Measurements from ENCODE around the gene SLC16A6. TPM values are rescaled to one million over a fixed set of nuclear protein-coding genes. Genes with fewer than 3 reads are reported as not detected.
"Not testable (repeated sequence)": the region's sequence is repeated elsewhere in the genome, so short reads cannot be mapped to it uniquely, and the experiment has no call there.

The SLC16A6 gene
- total RNA-seq, 4 donors from 2014 or later: 0.13 to 1.8 (median 0.46) TPM

DNA sequence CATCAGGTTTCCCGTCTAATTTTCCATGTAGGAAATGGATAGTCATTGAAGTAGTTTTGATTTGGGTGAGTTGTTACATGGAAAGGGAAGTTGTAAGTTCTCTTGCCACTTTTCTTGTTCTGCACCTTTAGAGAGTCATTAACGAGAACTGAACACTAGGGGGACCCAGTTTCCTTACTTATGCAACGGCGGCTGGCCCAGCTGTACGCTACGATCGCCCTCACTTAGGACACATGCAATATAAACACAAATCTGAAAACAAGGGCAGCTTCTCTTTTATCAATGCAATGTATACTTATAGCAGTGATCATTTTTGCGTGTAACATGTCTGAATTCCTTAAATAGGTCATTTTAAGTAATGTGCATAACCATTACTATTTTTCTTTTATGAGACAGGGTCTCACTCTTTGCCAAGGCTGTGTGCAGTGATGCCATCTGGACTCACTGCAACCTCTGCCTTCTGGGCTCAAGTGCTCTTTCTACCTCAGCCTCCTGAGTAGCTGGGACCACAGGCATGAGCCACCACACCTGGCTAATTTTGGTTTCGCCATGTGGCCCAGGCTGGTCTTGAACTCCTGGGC is 27.7 kb downstream of the SLC16A6 start:
- intact Hi-C loops (cut with DNase I): loop anchor here (5.0 kb wide), 2 partner anchors 174 to 199 kb away; no protein-coding TSS in a partner anchor
- not testable (repeated sequence) for H3K4me3 ChIP-seq (replicated peaks in 1 of 3); H3K9me3 ChIP-seq; H3K36me3 ChIP-seq; H3K27me3 ChIP-seq
- Histone ChIP-seq H3K4me1 (peaks cover 9 to 14% of the 10 kb centered on the region in 2 donors), H3K27ac (peak overlapping the region in 1 of 3 donors; percentile 21)
- peak in 5 of 6 experiments; percentile 12 to 77 (median 49) for TF ChIP-seq CTCF (IDR thresholded peaks at IDR 0.05)
- DNase-seq: peak; percentile 11 to 15
- WGBS, 2 donors: 10 to 11% methylated on average over 9 of the region's 9 CpGs

DNA sequence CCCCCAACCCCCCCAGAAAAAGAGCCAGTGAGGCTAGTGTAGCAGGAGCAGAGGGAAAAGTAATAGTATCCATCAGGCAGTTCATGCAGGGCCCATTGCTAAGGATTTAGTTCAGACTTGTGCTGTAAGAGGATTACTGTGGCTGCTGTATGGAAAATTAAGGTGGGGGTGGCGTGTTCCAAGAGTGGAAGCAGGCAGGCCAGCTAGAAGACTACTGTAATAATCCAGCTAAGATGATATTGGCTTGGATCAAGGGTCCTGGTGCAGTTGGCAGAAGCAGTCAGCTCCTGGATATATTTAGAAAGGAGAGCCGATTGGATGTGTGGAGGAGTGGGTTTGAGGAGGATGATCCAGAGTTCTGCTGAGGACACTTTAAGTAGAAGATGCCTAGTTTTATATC is 28.5 kb downstream of the SLC16A6 start:
- not testable (repeated sequence) for H3K27me3 ChIP-seq; H3K9me3 ChIP-seq; DNase-seq; H3K36me3 ChIP-seq; H3K4me3 ChIP-seq (replicated peaks in 1 of 3)
- WGBS, 2 donors: 59 to 71% methylated on average over 2 of the region's 2 CpGs
- intact Hi-C loops (cut with DNase I): loop anchor here (5.0 kb wide), 2 partner anchors 175 to 200 kb away; no protein-coding TSS in a partner anchor
- H3K4me1 ChIP-seq: peaks cover 9 to 14% of the 10 kb centered on the region in 2 donors
- peak overlapping the region in 1 of 3 donors; percentile 21 for H3K27ac ChIP-seq

GRCh38 chr17:68260051-68260762 is 30.7 kb downstream of the SLC16A6 start:
- Histone ChIP-seq H3K36me3 (no peaks in the 10 kb centered on the region), H3K9me3 (no peaks in the 10 kb centered on the region), H3K4me3 (replicated peaks in 1 of 3) (no peak overlapping the region), H3K27ac (peak overlapping the region; percentile 76 to 96 (median 93)), H3K4me1 (peaks cover 9 to 14% of the 10 kb centered on the region in 2 donors), H3K27me3 (no peaks in the 10 kb centered on the region)
- TF ChIP-seq CTCF (IDR thresholded peaks at IDR 0.05): no peak
- peak in 1 of 2 donors; percentile 34 for TF ChIP-seq POLR2A (IDR thresholded peaks at IDR 0.05)
- intact Hi-C loops (cut with DNase I): loop anchor here (5.0 kb wide), 2 partner anchors 177 to 202 kb away; no protein-coding TSS in a partner anchor
- peak; percentile 44 to 64 for DNase-seq
- 43 to 47% methylated on average over 9 of the region's 9 CpGs for WGBS, 2 donors

DNA sequence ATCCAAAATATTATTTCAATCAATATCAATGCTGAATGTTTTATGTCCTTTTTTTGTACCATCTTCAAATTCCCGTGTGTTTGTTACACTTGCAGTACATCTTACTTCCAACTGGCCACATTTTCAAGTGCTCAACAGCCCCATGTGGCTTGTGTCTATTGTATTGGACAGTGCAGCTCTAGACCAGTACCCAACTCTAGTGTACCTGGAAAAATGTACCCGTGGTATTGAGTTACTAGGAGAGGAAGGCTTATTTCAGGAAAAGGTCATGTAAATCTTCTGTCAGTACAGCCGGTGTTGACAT is 31.3 kb downstream of the SLC16A6 start:
- H3K9me3 ChIP-seq; H3K27me3 ChIP-seq; intact Hi-C loops (cut with DNase I); H3K36me3 ChIP-seq; H3K4me3 ChIP-seq (replicated peaks in 1 of 3): not testable (repeated sequence)
- Histone ChIP-seq H3K4me1 (peaks cover 9 to 14% of the 10 kb centered on the region in 2 donors), H3K27ac (peak overlapping the region; percentile 76 to 96 (median 93))
- DNase-seq: peak in 1 of 2 donors; percentile 22
- WGBS, 2 donors: 33 to 34% methylated on average over 3 of the region's 3 CpGs
- TF ChIP-seq CTCF (IDR thresholded peaks at IDR 0.05): peak in 1 of 6 experiments; percentile 7

DNA sequence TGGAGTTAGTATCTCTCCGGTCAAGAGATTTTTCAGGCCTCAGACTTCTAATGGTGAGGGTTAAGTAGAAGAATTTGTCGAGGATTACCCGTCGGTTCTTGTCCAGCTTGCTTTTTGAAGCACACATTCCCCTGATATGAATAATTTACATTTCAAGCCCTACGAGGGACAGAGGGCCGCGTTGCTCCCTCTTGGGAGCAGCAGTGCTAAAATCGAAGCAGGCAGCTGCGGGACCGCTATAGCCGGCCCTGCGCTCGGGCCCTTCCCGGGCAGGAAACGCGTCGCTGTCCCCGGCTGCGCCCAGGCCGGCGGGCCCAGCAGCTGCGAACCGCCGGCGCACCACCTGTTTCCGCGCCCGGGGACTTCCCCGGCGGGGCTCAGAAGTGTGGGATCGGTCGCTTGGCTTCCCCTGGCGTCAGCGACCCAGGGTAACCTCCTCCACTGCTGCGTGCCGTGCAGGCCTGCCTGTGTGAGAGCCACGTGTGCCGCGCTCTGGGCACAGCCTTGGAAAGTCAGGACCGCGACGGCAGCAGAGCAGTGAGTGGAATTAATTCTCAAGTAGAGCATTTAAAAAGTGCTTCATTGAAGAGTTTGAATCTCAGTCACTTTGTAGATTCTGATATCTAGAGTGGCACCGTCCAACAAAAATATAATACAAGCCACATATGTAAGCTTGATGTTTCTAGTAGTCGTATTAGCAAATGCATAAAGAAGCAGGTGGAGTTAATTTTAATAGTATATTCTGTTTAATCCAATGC is 31.9 kb downstream of the SLC16A6 start:
- H3K36me3 ChIP-seq; H3K9me3 ChIP-seq; H3K4me3 ChIP-seq (replicated peaks in 1 of 3); intact Hi-C loops (cut with DNase I); H3K27me3 ChIP-seq: not testable (repeated sequence)
- H3K4me1 ChIP-seq: peaks cover 9 to 14% of the 10 kb centered on the region in 2 donors
- H3K27ac ChIP-seq: peak overlapping the region; percentile 76 to 96 (median 93)
- WGBS, 2 donors: 14 to 24% methylated on average over 11 to 26 of the region's 44 CpGs
- DNase-seq: peak; percentile 62 to 85
- peak in 1 of 2 donors; percentile 62 for TF ChIP-seq POLR2A (IDR thresholded peaks at IDR 0.05)
